ENCODE results near the gene IFI16.

DNA sequence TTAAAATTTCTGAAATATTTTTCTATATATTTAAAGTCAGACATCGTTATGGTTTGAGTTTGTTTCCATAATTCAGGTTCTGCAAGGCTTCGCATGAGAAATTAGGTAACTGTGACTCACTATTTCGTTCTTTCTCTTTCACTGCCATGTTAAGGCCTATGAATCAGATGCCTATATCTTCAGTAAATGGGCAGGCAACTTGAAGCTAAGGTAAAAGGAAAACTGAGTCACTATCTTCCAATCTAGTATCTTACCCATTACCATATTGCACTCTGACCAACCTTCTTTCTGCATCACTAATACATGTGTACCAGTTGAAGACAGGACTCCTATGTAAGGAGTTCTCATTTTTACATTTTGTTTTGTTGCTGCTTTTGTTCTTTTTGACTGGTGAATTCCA lies 40.5 kb upstream of the IFI16 start:
- TF ChIP-seq, protein P1, sequence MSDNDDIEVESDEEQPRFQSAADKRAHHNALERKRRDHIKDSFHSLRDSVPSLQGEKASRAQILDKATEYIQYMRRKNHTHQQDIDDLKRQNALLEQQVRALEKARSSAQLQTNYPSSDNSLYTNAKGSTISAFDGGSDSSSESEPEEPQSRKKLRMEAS (IDR thresholded peaks at IDR 0.05; ENCODE audit: low read depth, low read length) = no peak
- TF ChIP-seq, protein P2, sequence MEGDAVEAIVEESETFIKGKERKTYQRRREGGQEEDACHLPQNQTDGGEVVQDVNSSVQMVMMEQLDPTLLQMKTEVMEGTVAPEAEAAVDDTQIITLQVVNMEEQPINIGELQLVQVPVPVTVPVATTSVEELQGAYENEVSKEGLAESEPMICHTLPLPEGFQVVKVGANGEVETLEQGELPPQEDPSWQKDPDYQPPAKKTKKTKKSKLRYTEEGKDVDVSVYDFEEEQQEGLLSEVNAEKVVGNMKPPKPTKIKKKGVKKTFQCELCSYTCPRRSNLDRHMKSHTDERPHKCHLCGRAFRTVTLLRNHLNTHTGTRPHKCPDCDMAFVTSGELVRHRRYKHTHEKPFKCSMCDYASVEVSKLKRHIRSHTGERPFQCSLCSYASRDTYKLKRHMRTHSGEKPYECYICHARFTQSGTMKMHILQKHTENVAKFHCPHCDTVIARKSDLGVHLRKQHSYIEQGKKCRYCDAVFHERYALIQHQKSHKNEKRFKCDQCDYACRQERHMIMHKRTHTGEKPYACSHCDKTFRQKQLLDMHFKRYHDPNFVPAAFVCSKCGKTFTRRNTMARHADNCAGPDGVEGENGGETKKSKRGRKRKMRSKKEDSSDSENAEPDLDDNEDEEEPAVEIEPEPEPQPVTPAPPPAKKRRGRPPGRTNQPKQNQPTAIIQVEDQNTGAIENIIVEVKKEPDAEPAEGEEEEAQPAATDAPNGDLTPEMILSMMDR (IDR thresholded peaks at IDR 0.05 in 2 of 3, conservative IDR thresholded peaks at IDR 0.05 in 1 of 3; ENCODE audit: control insufficient read depth in 2 of 3, extremely low read depth in 1 of 3, insufficient read depth in 1 of 3, low read depth in 3 of 3, low read length in 3 of 3) = no peak
- no peak for TF ChIP-seq POLR2AphosphoS2 (IDR thresholded peaks at IDR 0.05; ENCODE audit: low read depth, low read length)
- no peak for TF ChIP-seq HCFC1 (IDR thresholded peaks at IDR 0.05; ENCODE audit: low read length)
- no peak for TF ChIP-seq SP1 (IDR thresholded peaks at IDR 0.05; ENCODE audit: low read depth, low read length)
- no peak for TF ChIP-seq BRCA1 (IDR thresholded peaks at IDR 0.05; ENCODE audit: low read depth, low read length)
